Measurements from ENCODE around the gene PIK3CB.
"Not testable (repeated sequence)": the region's sequence is repeated elsewhere in the genome, so short reads cannot be mapped to it uniquely, and the experiment has no call there.

Gene PIK3CB

GRCh38 chr3:138846262-138846791 is 11.6 kb upstream of the PIK3CB start:
- DNase-seq = no peak

DNA sequence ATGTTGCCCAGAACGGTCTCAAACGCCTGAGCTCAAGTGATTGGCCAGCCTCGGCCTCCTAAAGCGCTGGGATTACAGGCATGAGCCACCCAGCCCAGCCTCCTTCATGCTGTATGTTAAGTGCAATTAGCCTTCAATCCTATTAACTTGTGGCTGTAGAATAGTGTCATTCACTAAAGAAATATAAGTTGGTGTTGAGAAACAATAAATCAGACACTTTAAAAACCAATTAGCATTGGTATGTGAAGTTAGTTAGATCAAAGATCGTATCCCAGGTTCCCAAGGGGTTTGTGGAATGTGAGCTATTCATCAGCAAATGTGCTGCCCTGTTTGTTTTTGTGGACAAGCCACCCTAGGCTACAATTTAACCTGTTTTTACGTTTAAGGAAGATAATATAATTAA is 11.0 kb upstream of the PIK3CB start:
- no peak for DNase-seq

GRCh38 chr3:138845181-138845601 is 10.5 kb upstream of the PIK3CB start:
- no peak for DNase-seq

DNA sequence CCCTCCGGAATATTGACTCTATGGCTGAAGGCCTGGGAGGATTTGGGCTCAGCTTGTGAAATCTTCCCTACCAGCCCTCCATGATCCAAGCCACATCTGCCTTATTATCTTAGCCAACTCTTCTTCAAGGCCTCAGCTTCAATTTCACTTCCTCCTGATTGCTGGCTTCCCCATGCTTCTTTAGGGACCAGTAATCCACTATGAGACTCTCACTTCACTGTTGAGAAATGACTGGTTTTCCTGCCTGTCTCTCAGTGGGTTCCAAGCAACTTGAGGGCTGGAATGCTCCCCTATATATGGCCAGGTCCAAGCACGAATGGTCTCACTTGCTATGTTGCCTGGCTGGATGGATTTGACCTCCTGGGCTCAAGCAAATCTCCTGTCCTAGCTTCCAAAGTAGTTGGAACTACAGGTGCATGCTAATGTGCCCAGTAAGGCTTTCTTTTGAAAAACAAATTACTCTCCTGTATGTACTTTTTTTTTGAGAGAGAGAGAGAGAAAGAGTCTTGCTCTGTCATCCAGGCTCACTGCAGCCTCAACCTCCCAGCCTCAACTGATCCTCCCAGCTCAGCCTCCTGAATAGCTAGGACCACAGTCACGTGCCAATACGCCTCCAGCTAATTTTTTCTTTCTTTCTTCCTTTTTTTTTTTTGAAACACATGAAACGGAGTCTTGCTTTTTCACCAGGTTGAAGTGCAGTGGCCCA is 7.9 kb upstream of the PIK3CB start:
- DNase-seq = no peak

- DNase-seq = not testable (repeated sequence)
Measured at GRCh38 chr3:138838385-138838784, 3.7 kb upstream of the PIK3CB start.

DNA sequence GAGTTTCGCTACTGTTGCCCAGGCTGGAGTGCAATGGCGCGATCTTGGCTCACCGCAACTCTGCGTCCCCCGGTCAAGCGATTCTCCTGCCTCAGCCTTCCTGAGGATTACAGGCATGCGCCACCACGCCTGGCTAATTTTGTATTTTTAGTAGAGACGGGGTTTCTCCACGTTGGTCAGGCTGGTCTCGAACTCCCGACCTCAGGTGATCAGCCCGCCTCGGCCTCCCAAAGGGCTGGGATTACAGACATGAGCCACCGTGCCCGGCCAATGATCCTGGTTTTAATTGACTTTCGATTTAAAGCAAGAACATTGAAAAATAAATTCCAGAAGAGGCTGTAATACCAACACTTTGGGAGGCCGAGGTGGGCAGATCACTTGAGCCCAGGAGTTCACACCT is 1.1 kb upstream of the PIK3CB start:
- DNase-seq = not testable (repeated sequence)

GRCh38 chr3:138835397-138835757 is 649 bp upstream of the PIK3CB start:
- DNase-seq = no peak

DNA sequence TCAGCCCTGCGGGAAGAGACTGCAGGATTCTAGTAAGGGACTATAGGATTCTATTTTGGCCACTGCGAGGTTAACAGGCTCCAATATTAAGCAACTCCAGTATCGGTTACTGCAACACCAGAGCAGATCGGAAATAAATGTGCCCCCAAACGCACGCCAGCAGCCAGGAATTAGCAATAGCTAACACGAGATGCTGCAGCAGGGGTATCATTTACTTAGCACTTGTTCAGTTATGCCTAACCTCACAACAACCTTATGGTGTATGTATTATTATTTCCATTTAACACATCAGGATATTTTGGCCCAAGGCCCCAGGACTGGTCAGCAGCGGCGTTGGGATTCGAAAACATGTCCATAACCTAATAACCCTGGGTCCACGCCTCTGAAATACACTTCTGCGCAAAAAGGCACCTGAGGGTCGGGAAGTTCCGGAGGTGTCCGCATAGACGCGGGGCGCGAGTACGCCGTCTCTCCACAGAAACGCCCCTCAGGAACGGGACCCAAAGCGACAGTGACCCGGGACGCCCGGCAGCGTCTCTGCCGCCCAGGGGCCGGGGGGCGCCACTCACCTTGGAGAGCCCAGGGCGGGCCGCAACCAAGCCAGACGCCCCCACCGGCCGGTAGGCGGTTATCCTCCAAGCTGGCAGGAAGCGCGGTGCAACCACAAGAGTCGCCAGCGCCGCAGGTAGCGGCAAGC is 681 bp downstream of the PIK3CB start:
- peak; percentile 45 for DNase-seq

- DNase-seq = not testable (repeated sequence)
Measured at GRCh38 chr3:138832473-138833057, 2.2 kb downstream of the PIK3CB start.

DNA sequence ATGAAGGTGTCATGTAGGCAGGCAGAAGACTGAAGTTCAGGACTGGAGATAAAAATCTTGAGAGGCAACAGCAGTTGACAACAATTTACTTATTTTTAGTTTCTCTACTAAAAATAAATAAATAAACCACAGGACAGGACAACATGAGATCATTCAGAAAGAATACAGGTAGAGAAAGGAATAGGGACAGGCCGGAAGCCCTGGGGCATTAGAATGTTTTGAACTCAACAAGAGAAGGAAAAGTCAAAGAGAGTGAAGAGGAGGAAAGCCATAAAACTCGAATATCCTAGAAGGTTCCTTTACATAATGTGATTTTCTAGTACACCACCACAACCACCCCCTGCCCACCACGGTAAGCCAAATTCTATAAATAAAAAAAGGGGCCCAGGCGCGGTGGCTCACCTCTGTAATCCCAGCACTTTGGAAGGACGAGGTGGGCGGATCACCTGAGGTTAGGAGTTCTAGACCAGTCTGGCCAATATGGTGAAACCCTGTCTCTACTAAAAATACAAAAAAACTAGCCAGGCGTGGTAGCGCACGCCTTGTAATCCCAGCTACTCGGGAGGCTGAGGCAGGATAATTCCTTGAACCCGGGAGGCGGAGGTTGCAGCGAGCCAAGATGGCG is 4.7 kb downstream of the PIK3CB start:
- DNase-seq = no peak

- DNase-seq = no peak
Measured at GRCh38 chr3:138829097-138829496, 5.6 kb downstream of the PIK3CB start.

DNA sequence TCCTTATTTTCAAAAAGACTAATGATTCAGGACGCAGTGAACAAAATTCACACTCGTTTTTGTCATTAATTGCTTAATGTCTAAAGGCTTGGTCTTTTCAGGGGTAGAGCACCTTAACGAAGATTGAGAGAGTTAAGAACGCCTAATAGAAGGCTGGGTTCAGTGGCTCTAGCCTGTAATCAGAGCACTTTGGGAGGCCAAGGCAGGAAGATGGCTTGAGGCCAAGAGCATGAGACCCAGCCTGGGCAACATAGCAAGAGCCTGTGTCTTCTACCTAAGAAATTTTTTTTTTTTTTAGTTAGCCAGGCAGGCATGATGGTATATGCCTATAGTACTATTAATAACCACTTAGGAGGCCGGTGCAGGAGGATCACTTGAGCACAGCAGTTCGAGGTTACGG is 7.5 kb downstream of the PIK3CB start:
- no peak for DNase-seq

DNA sequence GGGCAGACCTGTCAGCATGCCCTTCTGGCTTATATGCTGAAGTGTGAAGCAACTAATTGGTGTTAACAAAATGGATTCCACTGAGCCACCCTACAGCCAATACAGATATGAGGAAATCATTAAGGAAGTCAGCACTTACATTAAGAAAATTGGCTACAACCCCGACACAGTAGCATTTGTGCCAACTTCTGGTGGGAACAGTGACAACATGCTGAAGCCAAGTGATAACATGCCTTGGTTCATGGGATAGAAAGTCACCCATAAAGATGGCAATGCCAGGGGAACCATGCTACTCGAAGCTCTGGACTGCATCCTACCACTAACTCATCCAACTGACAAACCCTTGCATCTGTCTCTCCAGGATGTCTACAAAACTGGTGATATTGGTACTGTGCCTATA is 9.4 kb downstream of the PIK3CB start:
- no peak for DNase-seq

DNA sequence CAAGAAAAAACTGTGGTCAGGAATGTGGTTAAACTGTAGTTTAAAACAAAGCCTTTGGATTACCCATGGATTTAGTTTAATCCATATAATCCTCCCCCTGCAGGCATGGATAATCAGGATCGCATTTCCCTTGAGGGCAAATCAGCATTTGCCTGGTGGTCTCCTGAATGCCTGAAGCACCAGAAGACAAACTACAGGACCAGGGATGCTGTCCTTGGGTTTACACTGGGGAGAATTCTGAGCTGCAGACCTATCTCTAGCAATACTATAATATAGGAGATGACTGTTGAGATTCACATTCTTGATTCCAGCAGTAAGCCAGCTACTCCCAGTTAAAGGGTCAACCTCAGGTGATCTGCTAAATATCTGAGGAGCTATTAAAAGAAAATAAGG is 10.6 kb downstream of the PIK3CB start:
- DNase-seq = no peak

DNA sequence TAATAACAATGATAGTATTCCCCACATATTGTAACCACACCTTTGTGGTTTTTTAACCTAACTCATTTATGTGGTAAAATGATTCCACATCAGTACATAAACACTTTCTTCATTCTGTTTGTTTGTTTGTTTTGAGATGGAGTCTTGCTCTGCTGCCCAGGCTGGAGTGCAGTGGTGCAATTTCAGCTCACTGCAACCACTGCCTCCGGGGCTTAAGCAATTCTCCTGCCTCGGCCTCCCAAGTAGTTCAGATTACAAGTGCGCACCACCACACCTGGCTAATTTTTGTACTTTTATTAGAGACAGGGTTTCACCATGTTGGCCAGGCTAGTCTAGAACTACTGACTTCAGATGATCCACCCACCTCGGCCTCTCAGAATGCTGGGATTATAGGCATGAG is 14.3 kb downstream of the PIK3CB start:
- not testable (repeated sequence) for DNase-seq

- DNase-seq = no peak
Measured at GRCh38 chr3:138818185-138818860, 16.4 kb downstream of the PIK3CB start.

GRCh38 chr3:138817695-138818094 is 17.0 kb downstream of the PIK3CB start:
- no peak for DNase-seq

GRCh38 chr3:138812806-138813205 is 21.9 kb downstream of the PIK3CB start:
- DNase-seq = no peak

- no peak for DNase-seq
Measured at GRCh38 chr3:138809500-138810256, 25.1 kb downstream of the PIK3CB start.

DNA sequence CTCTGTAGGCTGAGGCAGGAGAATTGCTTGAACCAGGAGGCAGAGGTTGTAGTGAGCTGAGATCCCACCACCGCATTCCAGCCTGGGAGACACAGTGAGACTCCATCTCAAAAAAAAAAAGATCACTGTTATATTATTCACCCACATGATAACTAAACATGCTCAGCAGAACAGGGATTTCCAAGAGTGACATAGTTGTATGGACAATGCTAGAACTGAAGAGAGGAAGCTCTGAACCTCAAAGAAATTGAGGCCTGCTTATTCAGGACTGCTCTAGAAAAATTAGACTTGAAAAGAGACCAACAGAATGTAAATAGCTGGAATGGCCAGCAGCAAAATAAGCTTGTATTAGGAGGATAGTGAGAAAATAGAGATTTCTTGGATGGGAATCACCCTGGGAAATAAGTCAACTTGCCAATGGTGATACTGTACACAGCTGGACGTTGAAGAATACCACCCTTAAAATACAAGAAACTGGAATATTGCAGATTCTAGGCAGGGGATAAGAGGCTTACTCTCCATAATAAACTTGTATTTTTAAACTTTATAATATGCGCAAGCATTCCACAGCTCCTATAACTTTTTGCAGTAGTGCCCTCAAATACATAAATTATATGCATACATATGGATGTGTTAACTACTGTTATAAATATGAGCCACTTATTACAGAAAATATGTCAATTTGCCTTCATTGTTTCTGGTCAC is 28.2 kb downstream of the PIK3CB start:
- no peak for DNase-seq

DNA sequence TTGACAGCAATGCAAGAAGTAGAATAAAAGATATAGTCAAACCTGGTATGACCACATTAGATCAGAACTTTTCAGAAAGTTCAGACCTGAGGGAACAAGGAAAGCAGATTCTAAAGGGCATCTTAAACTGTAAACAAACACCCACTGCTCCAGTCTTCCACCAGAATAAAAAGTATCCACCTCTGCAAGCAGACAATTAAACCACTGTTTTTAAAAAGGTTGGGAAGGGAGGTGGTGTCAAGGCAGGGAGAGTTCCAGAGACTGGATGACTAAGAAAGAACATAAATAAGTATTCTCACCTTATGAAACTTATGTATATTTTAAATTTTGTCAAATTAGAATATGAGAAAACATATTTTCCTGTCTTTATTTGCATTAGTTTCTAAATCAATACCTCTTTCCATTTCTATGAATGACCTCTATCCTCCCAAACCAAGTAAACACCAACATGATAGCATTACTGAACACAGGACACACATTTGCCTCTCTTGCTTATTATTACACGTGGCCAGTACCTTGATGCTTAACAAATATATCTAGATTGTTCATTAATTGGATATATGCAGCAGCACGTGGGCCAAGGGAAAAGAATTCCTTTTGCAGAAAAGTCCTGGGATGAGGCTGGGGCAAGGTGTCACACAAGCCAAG is 31.6 kb downstream of the PIK3CB start:
- no peak for DNase-seq
